Stimulated activated CD4-positive, alpha-beta T cell treated with anti-CD3 and anti-CD28 coated beads, Interleukin-4, amount 100 ng/mL, for 1 hour (primary cell): ENCODE results near the gene IL32.
A peak's percentile ranks its signal among the peaks of the same experiment; 100 is the strongest.
"Not testable (repeated sequence)": the region's sequence is repeated elsewhere in the genome, so short reads cannot be mapped to it uniquely, and the experiment has no call there.

Experiments
- DNase-seq: peaks from one replicate; pipeline ENCODE4 v3.0.0-alpha.2; 2020

IL32 gene

DNA sequence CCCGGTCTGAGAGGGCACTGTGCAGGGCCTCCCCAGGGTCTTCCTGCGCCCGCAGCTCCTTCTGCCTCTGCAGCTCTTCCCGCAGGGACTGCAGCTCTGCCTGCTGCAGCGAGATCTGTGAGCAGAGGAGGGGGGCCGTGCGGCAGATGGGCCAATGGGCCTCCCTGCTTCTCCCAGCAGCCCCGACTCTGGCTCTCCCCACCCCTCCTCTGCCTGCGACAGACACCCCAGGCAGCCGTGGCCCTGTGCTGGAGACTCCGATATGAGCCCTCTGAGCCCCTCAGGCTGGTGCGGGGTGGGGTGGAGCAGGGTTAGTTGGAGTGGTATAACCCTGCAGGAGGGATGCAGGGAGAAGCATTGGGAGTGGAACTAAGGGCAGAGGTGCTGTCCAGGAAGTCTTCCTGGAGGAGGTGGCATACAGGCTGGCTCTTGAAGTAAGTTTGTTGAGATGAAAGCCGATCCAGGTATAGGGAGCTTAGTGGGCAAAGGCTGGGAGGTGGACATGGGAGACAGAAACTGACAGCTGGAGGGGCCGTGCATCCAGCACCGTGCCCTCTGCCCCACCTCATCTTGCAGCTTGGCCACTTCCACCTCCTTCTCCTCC lies 36.6 kb upstream of the IL32 start:
- DNase-seq: no peak

DNA sequence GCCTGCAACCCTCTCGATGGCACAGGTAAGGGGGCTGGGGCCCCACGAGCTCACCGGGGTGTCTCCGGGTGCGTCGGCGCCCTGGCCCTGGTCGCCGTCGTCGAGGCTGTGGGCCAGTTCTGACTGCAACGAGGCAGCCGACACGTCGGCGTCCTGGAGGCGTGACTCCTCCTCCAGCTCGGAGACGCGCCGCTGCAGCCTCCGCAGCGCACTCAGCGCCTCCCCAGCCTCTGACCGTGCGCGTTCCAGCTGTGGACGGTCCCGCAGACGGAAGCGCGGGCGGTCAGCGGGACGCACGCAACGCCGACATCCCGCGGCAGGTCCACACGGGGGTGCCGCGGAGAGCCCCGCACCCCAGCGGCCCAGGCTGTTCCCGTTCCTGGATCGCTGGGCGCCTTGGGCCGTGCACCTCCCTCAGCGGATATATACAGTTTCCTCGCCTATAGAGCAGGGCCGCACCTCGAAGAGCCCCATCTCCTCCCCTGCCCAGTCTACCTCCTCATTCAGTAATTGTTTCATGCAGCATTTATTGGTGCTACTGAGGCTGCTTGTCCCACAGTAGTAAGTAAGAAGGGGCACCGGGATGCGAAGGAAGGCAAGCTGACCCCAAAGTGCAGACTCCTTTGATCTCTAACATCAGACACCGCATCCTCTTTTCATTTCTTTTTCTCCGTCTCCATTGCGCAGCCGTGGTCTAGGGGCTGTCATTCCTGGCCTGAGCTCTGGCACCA lies 35.8 kb upstream of the IL32 start:
- DNase-seq: peak; percentile 57

DNA sequence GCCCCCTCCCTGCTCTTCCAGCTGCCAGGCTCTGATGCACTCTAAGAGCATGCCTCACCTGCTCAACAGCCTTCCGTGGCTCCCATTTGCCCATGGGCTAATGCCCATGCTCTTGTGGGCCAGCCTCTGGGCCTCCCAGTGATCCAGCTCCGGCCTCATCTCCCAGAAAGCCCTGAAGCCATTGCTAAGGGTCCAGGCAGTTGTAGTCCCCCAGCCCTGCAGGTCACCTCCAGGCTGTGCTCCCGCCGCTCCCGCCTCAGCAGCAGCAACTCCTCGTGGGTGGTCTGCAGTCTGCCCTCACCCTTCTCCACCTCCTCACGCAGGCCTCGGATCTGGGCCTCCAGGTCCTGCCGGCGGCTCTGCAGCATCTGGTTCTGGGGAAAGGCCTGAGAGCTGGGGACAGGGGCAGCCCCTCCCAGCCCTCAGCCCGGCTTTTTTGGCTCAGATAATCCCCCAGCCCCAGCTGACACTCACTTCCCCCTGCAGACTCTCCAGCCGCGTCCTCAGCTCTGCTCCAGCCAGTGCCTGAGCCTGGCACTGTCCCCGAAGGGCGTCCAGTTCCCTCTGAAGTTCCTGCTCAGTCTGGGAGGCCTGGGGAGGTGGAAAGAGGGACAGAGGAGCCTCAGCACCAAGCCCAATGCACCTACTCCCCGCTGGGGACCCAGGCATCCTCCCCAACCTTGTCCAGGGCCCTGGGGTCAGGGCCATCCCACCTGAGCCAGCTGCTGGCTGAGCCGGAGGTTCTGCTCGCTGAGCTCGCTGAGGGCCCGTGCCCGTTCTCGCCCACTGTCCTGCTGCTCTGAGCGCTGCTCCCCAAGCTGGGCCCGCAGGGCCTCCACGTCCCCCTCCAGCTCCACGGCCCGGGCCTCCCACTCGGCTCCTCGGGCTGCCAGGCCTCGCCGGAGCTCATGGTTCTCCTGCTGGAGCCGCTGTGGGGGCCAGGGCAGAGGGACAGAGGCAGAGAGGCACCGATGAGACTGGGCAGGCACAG lies 34.9 kb upstream of the IL32 start:
- DNase-seq: no peak

DNA sequence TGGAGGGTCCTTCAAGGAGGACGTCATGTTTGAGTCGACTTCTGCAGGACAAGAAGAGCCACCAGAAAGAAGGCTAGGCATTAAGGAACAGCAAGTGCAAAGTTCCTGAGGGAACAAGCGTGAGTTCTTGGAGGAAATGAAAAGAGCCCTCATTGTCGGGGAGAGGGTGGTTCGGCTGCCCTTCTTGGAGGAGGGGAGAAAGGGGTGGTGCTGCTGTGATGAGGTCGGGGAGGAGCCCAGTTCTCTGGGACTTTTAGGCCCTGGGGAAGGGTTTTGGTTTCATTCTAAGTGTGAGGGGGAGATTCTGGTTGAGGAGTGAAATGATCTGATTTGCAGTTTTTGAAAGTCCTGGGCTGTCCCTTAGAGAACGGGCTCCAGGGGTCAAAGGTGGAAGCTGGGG lies 32.8 kb upstream of the IL32 start:
- DNase-seq: no peak

DNA sequence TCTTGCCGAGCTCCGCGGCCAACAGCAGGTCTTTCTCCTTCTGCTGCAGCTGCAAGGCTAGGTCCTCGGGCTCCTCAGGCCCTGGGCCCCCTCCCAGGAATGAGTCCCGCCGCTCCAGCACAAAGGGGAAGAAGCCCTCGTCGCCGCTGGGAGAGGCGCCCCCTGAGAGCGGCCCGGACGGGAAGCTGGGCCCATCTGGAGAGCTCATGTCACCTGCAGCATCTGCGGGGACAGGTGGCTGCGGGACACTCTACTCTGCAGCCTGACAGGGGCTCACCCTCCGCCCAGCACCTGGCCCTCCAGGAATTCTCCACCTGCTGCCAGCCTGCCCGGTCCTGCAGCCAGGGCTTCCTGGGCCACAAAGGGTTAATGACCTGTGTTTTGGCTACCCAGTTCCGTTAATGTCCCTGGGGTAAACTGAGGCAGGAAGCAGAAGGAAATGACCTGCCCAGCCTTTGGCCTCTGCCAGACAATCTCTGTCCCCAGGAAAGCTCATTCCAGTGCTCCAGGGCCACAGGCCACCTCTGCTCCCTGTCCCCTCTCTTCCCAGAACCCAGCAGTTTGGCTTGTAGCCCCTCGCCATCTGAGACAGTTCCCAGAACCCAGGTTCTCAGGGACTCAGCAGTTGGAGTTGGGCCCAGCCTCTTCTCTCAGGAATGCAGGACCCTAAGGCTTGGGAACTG lies 30.0 kb upstream of the IL32 start:
- DNase-seq: no peak

DNA sequence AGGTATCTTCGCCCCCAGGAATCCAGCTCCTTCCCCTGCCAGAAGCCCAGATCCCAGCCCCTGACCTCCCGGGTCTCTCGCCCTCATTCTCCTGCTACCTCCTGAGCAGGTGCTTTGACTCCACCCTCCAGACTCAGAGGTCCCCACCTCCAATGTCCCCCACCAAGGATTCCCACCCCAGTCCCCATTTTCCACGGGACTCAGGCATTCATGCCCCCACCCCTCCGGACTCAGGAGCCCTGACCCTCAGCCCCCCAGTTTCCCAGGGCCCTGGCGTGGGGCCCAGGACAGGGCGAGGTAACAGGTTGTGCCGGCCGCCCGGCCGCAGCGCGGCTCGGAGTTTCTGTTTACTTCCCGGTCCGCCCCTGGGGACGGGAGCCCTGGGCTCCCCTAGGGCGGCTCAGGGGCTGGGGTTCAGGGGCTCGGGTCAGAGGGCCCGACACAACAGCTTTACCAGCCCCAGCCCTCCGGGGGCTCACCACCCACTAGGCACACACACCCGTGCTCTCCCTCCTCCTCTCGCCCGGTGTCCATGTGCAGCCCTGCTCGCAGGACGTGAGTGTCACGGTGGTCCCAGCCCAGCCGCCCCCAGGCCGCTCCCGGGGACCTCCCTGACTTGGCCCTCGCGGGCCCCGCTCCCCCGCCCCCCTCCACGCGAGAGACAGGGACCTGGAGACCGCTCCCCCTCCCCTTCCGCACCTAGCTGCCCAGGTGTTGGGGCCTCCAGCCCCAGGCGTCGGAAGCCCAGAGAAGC lies 29.3 kb upstream of the IL32 start:
- DNase-seq: no peak

DNA sequence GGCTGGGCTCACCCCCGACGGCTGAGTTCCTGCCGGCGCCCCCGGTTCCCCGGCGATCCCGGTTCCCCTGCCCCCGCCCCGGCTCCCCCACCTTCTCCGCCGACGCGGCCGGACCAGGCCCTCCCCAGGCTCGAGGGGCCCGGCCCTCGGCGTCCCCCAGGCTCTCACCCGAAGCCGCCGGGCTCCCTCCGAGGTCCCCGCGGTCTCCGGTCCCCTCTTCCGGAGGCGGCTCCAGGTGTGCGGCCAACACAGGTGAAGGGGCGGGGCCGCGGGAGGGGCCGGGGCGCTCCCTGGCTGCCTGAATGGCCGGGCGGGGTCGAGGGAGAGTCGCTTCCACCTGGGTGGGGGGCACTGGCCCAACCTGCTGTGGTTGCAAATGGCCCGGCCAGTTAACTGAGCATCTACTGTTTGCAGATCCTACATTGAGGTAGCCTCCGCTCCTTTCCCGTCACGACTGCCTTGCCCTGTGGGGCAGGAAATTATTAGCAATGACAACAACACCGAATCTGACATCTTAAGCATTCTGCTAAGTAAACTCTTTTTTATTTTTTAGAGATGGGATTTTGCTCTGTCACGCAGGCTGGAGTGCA lies 28.6 kb upstream of the IL32 start, which contains the start of gene BICDL2:
Gene BICDL2 (minus strand): TSS at position 219 of the 590 bp plus-strand sequence. CDS start 1,448 bp downstream, outside the sequence.
- no peak for DNase-seq

DNA sequence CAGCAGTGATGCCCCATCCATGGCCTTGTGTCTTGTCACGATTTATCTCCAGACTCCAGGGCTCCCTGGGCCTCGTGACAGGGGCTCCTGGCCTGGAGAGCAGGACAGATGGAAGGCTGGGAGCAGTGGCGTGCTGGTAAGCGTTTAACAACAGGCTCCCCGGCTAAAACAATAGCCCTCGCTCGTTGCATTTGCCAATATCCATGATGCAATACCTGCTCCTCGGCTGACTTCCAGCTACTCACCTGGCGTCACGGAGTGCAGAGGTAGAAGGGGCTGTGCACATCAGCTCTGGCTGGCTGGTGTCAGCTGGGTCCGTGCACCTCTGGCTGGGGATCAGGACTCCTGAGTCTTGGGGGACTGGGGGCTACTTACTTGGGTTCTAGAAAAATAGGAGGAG lies 27.2 kb upstream of the IL32 start:
- DNase-seq: no peak

DNA sequence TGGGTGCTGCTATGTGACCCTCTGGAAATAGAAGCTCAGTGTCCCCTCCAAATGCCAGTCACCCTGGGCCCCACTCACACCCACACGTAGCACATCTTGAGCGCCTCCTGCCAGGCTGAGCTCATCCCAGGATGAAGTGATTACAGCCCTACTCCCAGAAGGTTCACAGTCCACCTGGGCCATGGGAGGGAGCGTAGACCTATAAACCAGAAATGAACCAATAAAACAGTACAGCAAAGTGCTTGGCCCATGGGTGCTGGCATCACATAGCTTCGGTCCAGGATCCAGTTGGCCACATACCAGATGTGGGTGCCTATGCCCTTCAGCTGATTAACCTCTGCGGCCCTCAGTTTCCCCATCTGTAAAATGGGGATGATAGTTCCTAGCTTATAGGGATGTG lies 26.5 kb upstream of the IL32 start:
- no peak for DNase-seq

DNA sequence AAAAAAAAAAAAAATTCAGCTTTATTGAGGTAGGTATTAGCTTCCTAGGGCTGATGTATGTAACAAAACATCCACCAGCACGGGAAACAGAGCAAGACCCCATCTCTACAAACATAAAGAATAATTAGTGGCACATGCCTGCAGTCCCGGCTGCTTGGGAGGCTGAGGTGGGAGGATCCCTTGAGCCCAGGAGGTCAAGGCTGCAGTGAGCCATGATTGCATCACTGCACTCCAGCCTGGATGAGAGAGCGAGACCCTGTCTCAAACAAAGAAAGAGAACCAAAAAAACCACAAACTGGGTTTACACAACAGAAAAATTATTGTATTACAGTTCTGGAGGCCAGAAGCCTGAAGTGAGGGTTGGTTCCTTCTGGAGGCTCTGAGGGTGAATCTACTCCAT lies 23.1 kb upstream of the IL32 start:
- DNase-seq: no peak

DNA sequence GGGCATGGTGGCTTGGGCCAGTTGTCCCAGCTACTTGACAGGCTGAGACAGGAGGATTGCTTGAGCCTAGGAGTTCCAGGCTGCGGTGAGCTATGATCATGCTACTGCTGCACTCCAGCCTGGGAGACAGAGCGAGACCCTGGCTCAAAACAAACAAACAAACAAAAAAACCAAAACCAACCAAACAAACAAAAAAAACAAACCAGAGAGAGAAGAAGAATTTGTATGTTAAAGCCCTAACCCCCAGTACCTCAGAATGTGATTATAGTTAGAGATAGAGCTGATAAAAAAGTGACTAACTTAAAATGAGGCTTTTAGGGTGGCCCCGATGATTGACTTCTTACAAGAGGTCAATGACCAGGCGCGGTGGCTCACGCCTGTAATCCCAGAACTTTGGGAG lies 20.7 kb upstream of the IL32 start:
- DNase-seq: no peak

DNA sequence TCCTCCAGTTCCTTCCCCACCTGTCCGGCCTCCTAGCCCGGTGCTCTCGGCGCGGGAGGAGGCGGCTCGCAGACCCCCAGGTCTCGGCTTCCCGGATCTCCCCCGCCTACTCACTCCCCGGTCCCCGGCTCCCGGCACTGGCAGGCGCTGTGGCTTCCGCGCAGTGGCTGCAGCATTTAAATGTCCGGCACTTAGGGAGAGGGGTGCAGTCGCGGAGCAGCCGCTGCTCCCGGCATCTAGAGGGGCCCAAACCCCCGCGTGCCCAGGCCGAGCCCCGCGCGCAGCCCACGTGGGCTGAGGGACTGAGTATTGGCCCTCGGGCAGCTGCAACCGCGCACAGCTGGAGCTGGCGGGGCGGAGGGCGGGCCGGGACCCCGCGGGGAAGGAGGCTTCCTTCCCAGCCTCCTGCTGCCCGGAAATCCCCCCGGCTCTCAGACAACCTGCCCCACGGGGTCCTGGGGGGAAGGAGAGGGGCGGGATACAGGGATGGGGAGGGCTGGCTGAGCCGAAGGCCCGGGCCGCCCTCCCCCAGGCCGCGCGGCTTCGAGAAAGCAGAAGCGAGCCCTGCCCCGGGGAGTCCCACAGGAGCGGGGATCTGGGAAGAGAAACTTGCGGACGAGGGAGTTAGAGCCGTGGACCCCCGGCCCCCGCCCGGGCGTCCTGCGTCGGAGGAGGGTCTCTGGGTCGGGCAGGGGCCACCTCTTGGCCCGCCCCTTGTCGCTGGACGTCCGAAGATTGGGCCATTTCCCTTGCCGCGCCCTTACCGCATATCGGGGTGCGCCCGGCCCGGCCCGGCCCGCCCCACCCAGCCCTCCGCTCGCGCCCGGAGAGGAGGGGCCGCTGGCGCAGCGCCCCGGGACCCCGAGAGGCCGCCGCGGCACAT lies 19.4 kb upstream of the IL32 start, which contains the start of gene MMP25:
Gene MMP25 (plus strand): TSS at position 804 of the 883 bp plus-strand sequence. CDS start 357 bp downstream, outside the sequence.
- no peak for DNase-seq

DNA sequence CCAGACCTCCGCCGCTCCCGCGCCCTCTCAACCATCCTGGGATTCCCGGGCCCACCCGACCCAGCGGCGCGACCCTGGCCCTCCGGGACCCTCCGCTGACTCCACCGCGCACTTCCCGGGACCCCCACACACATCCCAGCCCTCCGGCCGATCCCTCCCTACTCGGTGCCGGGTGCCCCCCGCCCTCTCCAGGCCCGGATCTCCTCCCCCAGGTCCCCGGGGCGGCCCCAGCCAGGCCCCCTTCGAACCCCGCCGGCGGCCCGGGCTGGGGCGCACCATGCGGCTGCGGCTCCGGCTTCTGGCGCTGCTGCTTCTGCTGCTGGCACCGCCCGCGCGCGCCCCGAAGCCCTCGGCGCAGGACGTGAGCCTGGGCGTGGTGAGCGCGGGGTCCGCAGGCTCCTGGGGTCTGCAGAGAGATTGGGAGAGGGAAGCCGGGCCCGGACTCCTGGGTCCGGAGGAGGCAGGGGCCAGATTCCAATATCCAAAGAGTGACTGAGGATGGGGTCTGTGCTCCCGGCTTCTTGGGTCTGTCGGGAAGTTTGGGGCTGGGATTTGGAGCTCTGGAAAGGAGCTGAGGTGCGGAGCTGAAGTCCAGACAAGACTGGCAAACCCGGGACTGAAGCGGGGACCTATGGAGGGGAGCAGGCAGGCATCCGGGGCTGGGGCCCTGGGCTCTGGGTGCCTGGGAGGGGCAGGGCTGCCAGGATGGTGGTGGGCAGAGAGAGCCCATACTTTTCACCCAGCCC lies 18.6 kb upstream of the IL32 start:
- DNase-seq: no peak

DNA sequence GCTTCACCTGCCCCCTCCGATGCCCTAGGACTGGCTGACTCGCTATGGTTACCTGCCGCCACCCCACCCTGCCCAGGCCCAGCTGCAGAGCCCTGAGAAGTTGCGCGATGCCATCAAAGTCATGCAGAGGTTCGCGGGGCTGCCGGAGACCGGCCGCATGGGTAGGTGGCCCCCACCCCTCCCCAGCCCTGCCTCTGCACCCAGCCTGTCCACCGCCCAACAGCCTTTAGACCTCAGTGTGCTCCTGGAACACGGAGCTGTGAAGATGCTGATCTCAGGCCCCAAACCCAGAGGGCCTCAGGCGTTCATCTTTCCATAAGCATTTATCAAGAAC lies 18.1 kb upstream of the IL32 start:
- no peak for DNase-seq

DNA sequence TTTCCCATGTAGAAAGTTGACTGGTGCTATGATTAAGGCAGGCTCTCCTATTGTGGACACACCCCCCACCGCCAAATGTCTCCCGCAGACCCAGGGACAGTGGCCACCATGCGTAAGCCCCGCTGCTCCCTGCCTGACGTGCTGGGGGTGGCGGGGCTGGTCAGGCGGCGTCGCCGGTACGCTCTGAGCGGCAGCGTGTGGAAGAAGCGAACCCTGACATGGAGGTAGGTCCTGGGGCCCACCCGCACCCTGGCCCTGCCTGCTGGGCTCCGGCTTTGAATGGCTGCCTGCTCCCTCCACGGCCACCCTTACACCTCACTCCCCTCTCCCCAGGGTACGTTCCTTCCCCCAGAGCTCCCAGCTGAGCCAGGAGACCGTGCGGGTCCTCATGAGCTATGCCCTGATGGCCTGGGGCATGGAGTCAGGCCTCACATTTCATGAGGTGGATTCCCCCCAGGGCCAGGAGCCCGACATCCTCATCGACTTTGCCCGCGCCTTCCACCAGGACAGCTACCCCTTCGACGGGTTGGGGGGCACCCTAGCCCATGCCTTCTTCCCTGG lies 15.4 kb upstream of the IL32 start:
- DNase-seq: no peak

DNA sequence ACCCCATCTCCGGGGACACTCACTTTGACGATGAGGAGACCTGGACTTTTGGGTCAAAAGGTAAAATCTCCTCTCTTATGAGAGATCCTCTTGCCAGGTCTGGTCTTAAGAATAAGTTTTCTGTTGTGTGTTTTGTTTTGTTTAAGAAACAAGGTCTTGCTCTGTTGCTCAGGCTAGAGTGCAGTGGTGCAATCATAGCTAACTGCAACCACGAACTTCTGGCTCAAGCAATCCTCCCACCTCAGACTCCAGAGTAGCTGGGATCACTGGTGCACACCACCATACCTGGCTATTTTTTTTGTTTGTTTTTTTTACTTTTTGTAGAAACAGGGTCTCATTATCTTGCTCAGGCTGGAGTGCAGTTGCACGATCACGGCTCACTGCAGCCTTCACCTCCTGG lies 15.0 kb upstream of the IL32 start:
- no peak for DNase-seq

DNA sequence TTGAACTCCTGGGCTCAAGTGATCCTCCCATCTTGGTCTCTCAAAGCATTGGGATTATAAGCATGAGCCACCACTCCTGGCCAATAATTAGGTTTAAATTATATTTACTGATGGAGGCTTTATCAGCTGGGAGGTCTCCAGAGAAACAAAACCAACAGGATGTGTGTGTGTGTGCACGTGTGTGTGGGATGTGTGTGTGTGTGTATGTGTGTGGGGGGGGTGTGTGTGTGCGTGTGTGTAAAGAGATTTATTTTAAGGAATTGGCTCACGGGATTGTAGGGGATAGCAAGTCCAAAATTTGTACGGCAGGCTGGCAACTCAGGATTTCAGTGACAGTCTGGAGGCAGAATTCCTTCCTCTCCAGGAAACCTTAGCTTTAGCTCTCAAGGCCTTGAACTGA lies 14.4 kb upstream of the IL32 start:
- no peak for DNase-seq

DNA sequence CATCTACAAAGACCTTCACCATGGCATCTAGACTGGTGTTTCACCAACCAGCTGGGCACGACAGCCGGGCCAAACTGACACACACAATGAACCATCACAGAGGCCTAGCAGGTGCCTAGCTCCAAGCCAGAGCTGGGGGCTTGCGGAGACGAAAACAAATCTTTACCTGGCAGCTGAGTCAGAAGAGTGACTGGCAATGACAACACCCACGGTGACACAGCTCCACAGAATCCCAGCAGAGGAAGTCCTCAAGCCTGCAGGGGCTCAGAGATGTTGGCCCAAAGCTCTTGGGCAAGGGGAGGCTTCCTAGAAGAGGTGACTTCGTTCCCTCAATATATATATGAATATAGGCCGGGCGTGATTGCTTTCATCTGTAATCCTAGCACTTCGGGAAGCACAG lies 13.9 kb upstream of the IL32 start:
- DNase-seq: no peak

DNA sequence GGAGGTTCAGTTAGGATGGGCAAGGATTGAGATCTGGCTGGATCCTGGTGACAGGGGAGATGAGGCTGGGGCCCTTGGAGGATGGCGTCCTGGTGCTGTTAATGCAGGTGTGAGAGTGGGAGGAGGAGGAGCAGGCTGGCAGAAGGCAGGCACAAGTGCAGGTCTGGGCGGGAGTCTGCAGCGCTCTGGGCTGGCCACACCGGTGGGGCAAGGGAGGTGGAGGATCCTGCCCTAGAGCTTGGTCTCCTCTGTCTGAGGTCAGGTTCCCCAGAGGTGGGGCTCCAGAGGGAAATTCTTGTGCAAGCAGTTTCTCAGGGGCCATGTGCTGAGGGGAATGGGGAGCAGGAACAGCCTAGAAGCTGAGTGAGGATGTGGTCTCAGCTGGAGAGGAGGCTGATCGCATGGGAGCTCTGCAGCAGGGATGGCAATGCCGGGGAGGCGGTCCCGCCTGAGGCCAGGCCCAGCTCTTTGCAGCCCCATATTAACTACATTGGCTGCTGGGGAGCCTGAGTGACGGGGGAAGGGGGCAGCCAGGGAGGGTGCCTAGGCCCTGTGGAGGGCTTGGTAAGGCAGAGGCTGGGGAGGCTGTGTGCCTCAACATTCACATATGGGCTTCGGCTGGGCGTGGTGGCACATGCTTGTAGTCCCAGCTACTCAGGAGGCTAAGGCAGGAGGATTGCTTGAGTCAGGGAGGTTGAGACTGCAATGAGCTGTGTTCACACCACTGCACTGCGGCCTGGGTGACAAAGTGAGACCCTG lies 12.7 kb upstream of the IL32 start:
- DNase-seq: not testable (repeated sequence)
